Measurements from ENCODE around the gene NRXN2.

Gene NRXN2

GRCh38 chr11:64665411-64665821 lies 57.6 kb downstream of the NRXN2 start:
- no peak for TF ChIP-seq REST (IDR thresholded peaks at IDR 0.05; ENCODE audit: insufficient read depth in 1 of 2, low read depth in 2 of 2, low read length in 2 of 2)
- TF ChIP-seq SIN3A (IDR thresholded peaks at IDR 0.05; ENCODE audit: borderline replicate concordance, insufficient read depth, low read length), result no peak
- TF ChIP-seq POLR2AphosphoS5 (IDR thresholded peaks at IDR 0.05; ENCODE audit: low read depth, low read length), result no peak

- TF ChIP-seq FOXP2 (optimal IDR thresholded peaks at IDR 0.05; ENCODE audit: borderline replicate concordance, extremely low read depth, extremely low read length, insufficient read depth) (no peak), POLR2AphosphoS5 (IDR thresholded peaks at IDR 0.05; ENCODE audit: low read depth, low read length) (no peak), TAF1 (IDR thresholded peaks at IDR 0.05; ENCODE audit: borderline replicate concordance, insufficient read depth, low read length) (no peak), REST (IDR thresholded peaks at IDR 0.05; ENCODE audit: insufficient read depth in 1 of 2, low read depth in 2 of 2, low read length in 2 of 2) (no peak), SIN3A (IDR thresholded peaks at IDR 0.05; ENCODE audit: borderline replicate concordance, insufficient read depth, low read length) (no peak)
These were observed 59.3 kb downstream of the NRXN2 start for GRCh38 chr11:64663656-64664055.

GRCh38 chr11:64661614-64662013 lies 61.4 kb downstream of the NRXN2 start:
- no peak for TF ChIP-seq SIN3A (IDR thresholded peaks at IDR 0.05; ENCODE audit: borderline replicate concordance, insufficient read depth, low read length)
- TF ChIP-seq FOXP2 (optimal IDR thresholded peaks at IDR 0.05; ENCODE audit: borderline replicate concordance, extremely low read depth, extremely low read length, insufficient read depth), result no peak
- no peak for TF ChIP-seq REST (IDR thresholded peaks at IDR 0.05; ENCODE audit: insufficient read depth in 1 of 2, low read depth in 2 of 2, low read length in 2 of 2)
- TF ChIP-seq TAF1 (IDR thresholded peaks at IDR 0.05; ENCODE audit: borderline replicate concordance, insufficient read depth, low read length), result no peak
- no peak for TF ChIP-seq POLR2AphosphoS5 (IDR thresholded peaks at IDR 0.05; ENCODE audit: low read depth, low read length)

DNA sequence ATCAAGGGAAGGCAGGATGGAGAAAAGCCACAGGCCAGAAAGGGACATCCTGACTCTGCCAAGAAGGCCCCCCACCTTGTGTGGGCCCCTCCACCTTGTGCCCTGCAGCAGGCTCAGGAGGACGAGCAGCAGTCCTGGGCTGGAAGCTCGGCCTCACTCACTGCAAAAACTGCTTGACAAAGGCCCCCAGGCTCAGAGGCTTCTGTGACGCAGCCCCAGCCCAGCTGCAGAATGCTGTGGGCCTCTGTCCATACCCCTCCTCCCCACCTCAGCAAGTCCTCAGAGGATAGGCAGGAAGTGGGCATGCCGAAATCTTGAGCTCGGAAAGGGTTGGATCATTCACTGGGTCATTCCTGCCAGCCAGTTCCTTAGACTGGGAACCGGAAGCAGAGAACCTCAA lies 61.9 kb downstream of the NRXN2 start:
- TF ChIP-seq POLR2AphosphoS5 (IDR thresholded peaks at IDR 0.05; ENCODE audit: low read depth, low read length), result no peak
- TF ChIP-seq REST (IDR thresholded peaks at IDR 0.05; ENCODE audit: insufficient read depth in 1 of 2, low read depth in 2 of 2, low read length in 2 of 2), result no peak
- no peak for TF ChIP-seq FOXP2 (optimal IDR thresholded peaks at IDR 0.05; ENCODE audit: borderline replicate concordance, extremely low read depth, extremely low read length, insufficient read depth)
- no peak for TF ChIP-seq TAF1 (IDR thresholded peaks at IDR 0.05; ENCODE audit: borderline replicate concordance, insufficient read depth, low read length)
- TF ChIP-seq SIN3A (IDR thresholded peaks at IDR 0.05; ENCODE audit: borderline replicate concordance, insufficient read depth, low read length), result no peak

GRCh38 chr11:64660706-64661105 lies 62.3 kb downstream of the NRXN2 start:
- TF ChIP-seq REST (IDR thresholded peaks at IDR 0.05; ENCODE audit: insufficient read depth in 1 of 2, low read depth in 2 of 2, low read length in 2 of 2) (no peak), TAF1 (IDR thresholded peaks at IDR 0.05; ENCODE audit: borderline replicate concordance, insufficient read depth, low read length) (no peak), POLR2AphosphoS5 (IDR thresholded peaks at IDR 0.05; ENCODE audit: low read depth, low read length) (no peak), FOXP2 (optimal IDR thresholded peaks at IDR 0.05; ENCODE audit: borderline replicate concordance, extremely low read depth, extremely low read length, insufficient read depth) (no peak), SIN3A (IDR thresholded peaks at IDR 0.05; ENCODE audit: borderline replicate concordance, insufficient read depth, low read length) (no peak)
